RKO (cell line): ENCODE data around the gene TSEN54.

Experiments
- DNase-seq: peaks from one replicate; pipeline ENCODE4 v3.0.0-alpha.2; 2016; ENCODE audit warnings: low spot score

The TSEN54 gene

GRCh38 chr17:75488693-75489510 lies 27.4 kb upstream of the TSEN54 start:
- no peak for DNase-seq

GRCh38 chr17:75489511-75489955 lies 26.8 kb upstream of the TSEN54 start:
- DNase-seq: no peak

GRCh38 chr17:75490173-75490743 lies 26.1 kb upstream of the TSEN54 start:
- no peak for DNase-seq

- no peak for DNase-seq
These were observed 25.2 kb upstream of the TSEN54 start for GRCh38 chr17:75490953-75491649.

- no peak for DNase-seq
These were observed 24.6 kb upstream of the TSEN54 start for GRCh38 chr17:75491680-75492079.

- no peak for DNase-seq
These were observed 23.7 kb upstream of the TSEN54 start for GRCh38 chr17:75492555-75493168.

GRCh38 chr17:75493476-75494129 lies 22.7 kb upstream of the TSEN54 start:
- DNase-seq: no peak

GRCh38 chr17:75494326-75494877 lies 21.9 kb upstream of the TSEN54 start:
- DNase-seq: no peak

- DNase-seq: no peak
These were observed 20.3 kb upstream of the TSEN54 start for GRCh38 chr17:75496005-75496404.

- DNase-seq: no peak
These were observed 18.1 kb upstream of the TSEN54 start for GRCh38 chr17:75498039-75498725.

GRCh38 chr17:75498726-75499213 lies 17.6 kb upstream of the TSEN54 start:
- no peak for DNase-seq

- DNase-seq: no peak
These were observed 16.9 kb upstream of the TSEN54 start for GRCh38 chr17:75499313-75500022.

GRCh38 chr17:75500419-75501216 lies 15.7 kb upstream of the TSEN54 start:
- DNase-seq: no peak

GRCh38 chr17:75501378-75502071 lies 14.8 kb upstream of the TSEN54 start:
- DNase-seq: no peak

GRCh38 chr17:75502072-75502720 lies 14.1 kb upstream of the TSEN54 start:
- DNase-seq: no peak

- no peak for DNase-seq
These were observed 13.5 kb upstream of the TSEN54 start for GRCh38 chr17:75502721-75503329.

- no peak for DNase-seq
These were observed 12.9 kb upstream of the TSEN54 start for GRCh38 chr17:75503337-75503950.
